Measurements from ENCODE around the gene ZNF609.
"Not testable (repeated sequence)": the region's sequence is repeated elsewhere in the genome, so short reads cannot be mapped to it uniquely, and the experiment has no call there.

DNA sequence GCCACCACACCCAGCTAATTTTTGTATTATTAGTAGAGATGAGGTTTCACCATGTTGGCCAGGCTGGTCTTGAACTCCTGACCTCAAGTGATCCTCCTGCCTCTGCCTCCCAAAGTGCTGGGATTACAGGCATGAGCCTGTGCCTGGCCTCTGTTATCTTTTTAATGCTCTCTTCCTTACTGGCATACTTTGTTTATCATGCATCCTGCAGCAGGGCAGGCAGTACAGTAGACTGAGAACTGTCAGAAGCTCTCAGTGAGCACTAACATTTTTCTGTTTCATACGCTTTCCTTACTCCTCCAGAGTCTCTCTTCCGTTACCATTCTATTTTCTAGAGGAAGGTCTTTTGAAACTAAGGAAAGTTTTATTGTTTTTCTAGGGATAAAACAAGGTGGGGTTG lies 35.6 kb downstream of the ZNF609 start:
- TF ChIP-seq, protein P1, sequence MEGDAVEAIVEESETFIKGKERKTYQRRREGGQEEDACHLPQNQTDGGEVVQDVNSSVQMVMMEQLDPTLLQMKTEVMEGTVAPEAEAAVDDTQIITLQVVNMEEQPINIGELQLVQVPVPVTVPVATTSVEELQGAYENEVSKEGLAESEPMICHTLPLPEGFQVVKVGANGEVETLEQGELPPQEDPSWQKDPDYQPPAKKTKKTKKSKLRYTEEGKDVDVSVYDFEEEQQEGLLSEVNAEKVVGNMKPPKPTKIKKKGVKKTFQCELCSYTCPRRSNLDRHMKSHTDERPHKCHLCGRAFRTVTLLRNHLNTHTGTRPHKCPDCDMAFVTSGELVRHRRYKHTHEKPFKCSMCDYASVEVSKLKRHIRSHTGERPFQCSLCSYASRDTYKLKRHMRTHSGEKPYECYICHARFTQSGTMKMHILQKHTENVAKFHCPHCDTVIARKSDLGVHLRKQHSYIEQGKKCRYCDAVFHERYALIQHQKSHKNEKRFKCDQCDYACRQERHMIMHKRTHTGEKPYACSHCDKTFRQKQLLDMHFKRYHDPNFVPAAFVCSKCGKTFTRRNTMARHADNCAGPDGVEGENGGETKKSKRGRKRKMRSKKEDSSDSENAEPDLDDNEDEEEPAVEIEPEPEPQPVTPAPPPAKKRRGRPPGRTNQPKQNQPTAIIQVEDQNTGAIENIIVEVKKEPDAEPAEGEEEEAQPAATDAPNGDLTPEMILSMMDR (conservative IDR thresholded peaks at IDR 0.05; ENCODE audit: low read depth, low read length): not testable (repeated sequence)
- not testable (repeated sequence) for TF ChIP-seq EZH2 (IDR thresholded peaks at IDR 0.05; ENCODE audit: borderline replicate concordance, low read depth, low read length, poor library complexity, severe bottlenecking)

All from A673 (cell line).